Ovary (tissue), 3 donors: Measurements from ENCODE around the gene TSSC4.

Source experiments
- CTCF ChIP-seq, 3 donors: fragments of 450-650 bp in 2 of 3; fragments of 200-600 bp in 1 of 3; IDR thresholded peaks; one replicate each; pipeline versions ENCODE4 v1.5.1 to v1.8.0; 2016 to 2022; ENCODE audit warnings: antibody characterized with exemption in 3 of 3, mild to moderate bottlenecking in 1 of 3
- EP300 ChIP-seq: sonication (generic); formaldehyde crosslinking; IDR thresholded peaks from one replicate; pipeline ENCODE4 v1.6.1; 2017; ENCODE audit warnings: antibody characterized with exemption
- donor health status: DM: no; HTN: no; CAD: no.

DNA sequence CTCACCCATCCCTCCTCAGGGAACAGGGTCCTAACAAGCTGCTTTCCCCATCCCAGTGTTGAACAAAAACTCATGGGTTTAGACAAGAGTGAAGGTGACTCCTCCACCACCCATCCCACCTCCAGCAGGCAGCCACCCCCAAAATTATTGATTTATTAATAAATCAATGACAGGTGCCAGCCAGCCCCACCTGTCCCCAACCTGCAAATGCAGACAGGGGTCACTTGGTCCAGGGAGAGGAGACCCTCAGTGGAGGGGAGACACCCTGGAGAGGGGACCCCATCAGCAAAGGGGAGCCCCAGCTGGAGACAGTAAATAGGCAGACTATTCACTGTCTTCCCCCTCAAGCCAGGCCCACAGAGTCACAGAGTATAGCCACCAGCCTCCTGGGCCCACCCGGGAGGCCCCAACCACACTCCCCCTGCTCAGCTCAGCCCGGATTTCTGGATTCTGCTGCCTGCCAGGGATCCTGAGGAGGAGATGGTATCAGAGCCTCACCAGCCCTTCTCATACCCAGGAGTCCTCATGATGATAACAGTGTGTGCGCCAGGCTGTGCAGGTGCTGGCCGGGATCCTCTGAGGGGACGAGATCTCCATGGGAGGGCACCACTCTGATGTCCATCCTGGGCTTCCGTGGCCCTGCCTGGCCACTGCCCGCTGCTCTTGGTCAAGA is 32.2 kb upstream of the TSSC4 start:
- TF ChIP-seq EP300 (no peak), CTCF (IDR thresholded peaks at IDR 0.05) (no peak)
